ENCODE results near the gene PLLP. TPM values are rescaled to one million over a fixed set of nuclear protein-coding genes. Genes with fewer than 3 reads are reported as not detected.
"Not testable (repeated sequence)": the region's sequence is repeated elsewhere in the genome, so short reads cannot be mapped to it uniquely, and the experiment has no call there.

PLLP gene
- total and polyA plus RNA-seq, 10 of the 15 experiments (the other 5 are each of a cell fraction or from before 2014, with no cell fraction given), result 0.21 to 5.8 (median 0.67) TPM

- TF ChIP-seq KAT2A (conservative IDR thresholded peaks at IDR 0.05; ENCODE audit: control insufficient read depth, low read depth, low read length), result no peak
- no peak for TF ChIP-seq JUNB (IDR thresholded peaks at IDR 0.05)
- no peak for TF ChIP-seq SUZ12 (IDR thresholded peaks at IDR 0.05; ENCODE audit: unreplicated experiment)
- no peak for TF ChIP-seq IKZF2 (IDR thresholded peaks at IDR 0.05)
- no peak for TF ChIP-seq SMAD5 (IDR thresholded peaks at IDR 0.05; ENCODE audit: low read depth)
These were observed 15.4 kb downstream of the PLLP start (continued) for GRCh38 chr16:57268804-57269800.

DNA sequence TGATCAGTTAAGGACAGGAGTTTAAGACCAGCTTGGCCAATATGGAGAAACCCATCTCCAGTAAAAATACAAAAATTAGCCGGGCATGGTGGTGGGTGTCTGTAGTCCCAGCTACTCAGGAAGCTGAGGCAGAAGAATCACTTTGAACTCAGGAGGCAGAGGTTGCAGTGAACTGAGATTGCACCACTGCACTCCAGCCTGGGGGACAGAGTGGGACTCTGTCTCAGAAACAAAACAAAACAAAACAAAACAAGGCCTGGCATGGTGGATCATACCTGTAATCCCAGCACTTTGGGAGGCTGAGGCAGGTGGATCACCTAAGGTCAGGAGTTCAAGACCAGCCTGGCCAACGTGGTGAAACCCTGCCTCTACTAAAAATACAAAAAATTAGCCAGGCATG, 17.1 kb downstream of the PLLP start:
- CTCF ChIA-PET; H4K20me1 ChIP-seq (ENCODE audit: control insufficient read depth, insufficient read depth); BruUV-seq (replicated peaks); H3K4me2 ChIP-seq (ENCODE audit: control insufficient read depth, insufficient read depth); H3K4me3 ChIP-seq; ATAC-seq; intact Hi-C loops (cut with micrococcal nuclease; ENCODE audit: unreplicated experiment); H3K9me3 ChIP-seq (replicated peaks; ENCODE audit: control insufficient read depth, insufficient read depth, low read length); FAIRE-seq; DNase-seq (ENCODE audit: low read depth, low spot score); H3K27me3 ChIP-seq (replicated peaks in 1 of 2; ENCODE audit: control insufficient read depth in 2 of 2, insufficient read depth in 2 of 2, low read length in 1 of 2); SMC1A ChIA-PET (ENCODE audit: uncharacterized antibody, unreplicated experiment); H3K4me1 ChIP-seq (ENCODE audit: control insufficient read depth, insufficient read depth, low read length); H3K79me2 ChIP-seq (ENCODE audit: control insufficient read depth, insufficient read depth, low read length); H2AFZ ChIP-seq (ENCODE audit: control insufficient read depth, low read depth, low read length); in situ Hi-C loops (cut with MboI); H3K27ac ChIP-seq (ENCODE audit: control insufficient read depth, insufficient read depth); H3K9ac ChIP-seq (ENCODE audit: control insufficient read depth, insufficient read depth, low read length); H3K36me3 ChIP-seq (ENCODE audit: control insufficient read depth in 2 of 2, insufficient read depth in 2 of 2, low read length in 1 of 2): not testable (repeated sequence)
- ChIA-PET POLR2A (interaction anchor here (1.3 kb wide), 1 partner anchor 21 kb away, joined by 5 read pairs; no protein-coding TSS in a partner anchor), RAD21 (ENCODE audit: unreplicated experiment) (interaction anchor here (0.6 kb wide), 1 partner anchor 32 kb away, joined by 4 read pairs; no protein-coding TSS in a partner anchor)
- 3% methylated on average over 2 of the region's 2 CpGs for WGBS (ENCODE audit: insufficient coverage, insufficient replicate concordance, low lambda C conversion rate, missing lambda C conversion rate)
